SJCRH30 (cell line): ENCODE data around the gene ICOS. TPM values are rescaled to one million over a fixed set of nuclear protein-coding genes. Genes with fewer than 3 reads are reported as not detected.
"Not testable (repeated sequence)": the region's sequence is repeated elsewhere in the genome, so short reads cannot be mapped to it uniquely, and the experiment has no call there.

Experiments used
- DNase-seq, 2 experiments: peaks; one replicate each; pipeline ENCODE4 v3.0.0-alpha.2; 2015 to 2020
- H3K27ac ChIP-seq: fragments of 250-450 bp; sonication (Bioruptor Pico); 2 replicates; pipeline ENCODE4 v1.5.1; 2020; ENCODE audit warnings: mild to moderate bottlenecking, moderate library complexity
- H3K27me3 ChIP-seq: fragments of 250-450 bp; sonication (Bioruptor Pico); 2 replicates; pipeline ENCODE4 v1.5.1; 2020; ENCODE audit warnings: mild to moderate bottlenecking, moderate library complexity
- H3K36me3 ChIP-seq: fragments of 250-450 bp; sonication (Bioruptor Pico); 2 replicates; pipeline ENCODE4 v1.5.1; 2020; ENCODE audit warnings: mild to moderate bottlenecking, moderate library complexity
- H3K4me1 ChIP-seq: fragments of 250-450 bp; sonication (Bioruptor Pico); 2 replicates; pipeline ENCODE4 v1.5.1; 2020; ENCODE audit warnings: mild to moderate bottlenecking, moderate library complexity
- H3K4me3 ChIP-seq: fragments of 250-450 bp; sonication (Bioruptor Pico); 2 replicates; pipeline ENCODE4 v1.5.1; 2020; ENCODE audit warnings: mild to moderate bottlenecking, moderate library complexity
- H3K9me3 ChIP-seq: fragments of 250-450 bp; sonication (Bioruptor Pico); replicated peaks from 2 replicates; pipeline ENCODE4 v1.5.1; 2020; ENCODE audit warnings: mild to moderate bottlenecking, moderate library complexity
- total RNA-seq: library from RNA; depleted of rRNA; stranded (reverse); fragments of >200 nt; shearing (Covaris generic); gene quantifications from 2 replicates; pipeline ENCODE4 v1.2.3, GENCODE V29; 2014

Gene ICOS
- total RNA-seq, 1 experiment from 2014 or later: not detected

- no peak for DNase-seq
- H3K9me3 ChIP-seq: no peaks in the 10 kb centered on the region
- H3K27ac ChIP-seq: no peak overlapping the region; the same call in 1 of the 2 replicates
- H3K4me1 ChIP-seq: peaks cover 2% of the 10 kb centered on the region; the same call in 1 of the 2 replicates
- H3K4me3 ChIP-seq: no peak overlapping the region
- H3K27me3 ChIP-seq: no peaks in the 10 kb centered on the region
- no peaks in the 10 kb centered on the region for H3K36me3 ChIP-seq
These were observed 27.8 kb upstream of the ICOS start for GRCh38 chr2:203908797-203909185.

- peak overlapping the region; percentile 41 for H3K4me3 ChIP-seq
- DNase-seq: peak; percentile 33 to 77
- no peaks in the 10 kb centered on the region for H3K27me3 ChIP-seq
- H3K4me1 ChIP-seq: peaks cover 2% of the 10 kb centered on the region; the same call in 1 of the 2 replicates
- no peaks in the 10 kb centered on the region for H3K9me3 ChIP-seq
- H3K27ac ChIP-seq: peak overlapping the region; percentile 19; the same call in 1 of the 2 replicates
- H3K36me3 ChIP-seq: no peaks in the 10 kb centered on the region
These were observed 27.1 kb upstream of the ICOS start for GRCh38 chr2:203909261-203909967.

DNA sequence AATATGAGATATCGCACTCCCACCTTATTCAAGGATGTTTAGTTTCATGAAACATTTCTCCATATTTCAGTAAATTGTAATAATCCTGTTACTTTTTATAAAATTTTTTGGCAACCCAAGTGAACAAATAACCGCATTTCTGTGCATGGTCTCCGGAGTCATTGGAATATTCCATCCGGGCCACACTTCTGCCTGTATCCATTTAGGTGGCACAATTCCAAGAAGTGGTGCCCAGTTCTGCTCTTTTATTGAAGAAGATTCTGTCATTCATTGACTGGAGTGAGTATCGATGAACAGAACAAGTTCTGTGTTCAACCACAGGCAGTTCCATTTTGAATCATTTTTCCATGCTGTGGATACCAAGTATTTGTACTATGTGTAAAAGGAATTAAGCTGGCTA, 26.6 kb upstream of the ICOS start:
- no peak overlapping the region; the same call in 1 of the 2 replicates for H3K27ac ChIP-seq
- H3K27me3 ChIP-seq: no peaks in the 10 kb centered on the region
- H3K4me3 ChIP-seq: peak overlapping the region; percentile 41
- DNase-seq: peak in 1 of 2 experiments; percentile 11
- peaks cover 2% of the 10 kb centered on the region; the same call in 1 of the 2 replicates for H3K4me1 ChIP-seq
- no peaks in the 10 kb centered on the region for H3K36me3 ChIP-seq
- H3K9me3 ChIP-seq: no peaks in the 10 kb centered on the region

- no peaks in the 10 kb centered on the region for H3K9me3 ChIP-seq
- H3K4me3 ChIP-seq: peak overlapping the region; percentile 4; the same call in 1 of the 2 replicates
- no peaks in the 10 kb centered on the region for H3K36me3 ChIP-seq
- H3K27me3 ChIP-seq: no peaks in the 10 kb centered on the region; the same call in 1 of the 2 replicates
- peak; percentile 39 to 65 for DNase-seq
- H3K4me1 ChIP-seq: peaks cover 2% of the 10 kb centered on the region; the same call in 1 of the 2 replicates
- no peak overlapping the region for H3K27ac ChIP-seq
These were observed 22.6 kb upstream of the ICOS start for GRCh38 chr2:203913947-203914346.

- Histone ChIP-seq H3K9me3 (no peaks in the 10 kb centered on the region), H3K27ac (no peak overlapping the region), H3K27me3 (no peaks in the 10 kb centered on the region; the same call in 1 of the 2 replicates), H3K4me1 (no peaks in the 10 kb centered on the region), H3K4me3 (no peak overlapping the region), H3K36me3 (no peaks in the 10 kb centered on the region)
- DNase-seq: peak in 1 of 2 experiments; percentile 17
These were observed 21.9 kb upstream of the ICOS start for GRCh38 chr2:203914546-203915182.

- H3K27me3 ChIP-seq: no peaks in the 10 kb centered on the region; the same call in 1 of the 2 replicates
- no peaks in the 10 kb centered on the region for H3K36me3 ChIP-seq
- H3K9me3 ChIP-seq: no peaks in the 10 kb centered on the region
- no peak overlapping the region for H3K27ac ChIP-seq
- no peak overlapping the region for H3K4me3 ChIP-seq
- H3K4me1 ChIP-seq: no peaks in the 10 kb centered on the region
- DNase-seq: no peak
These were observed 21.3 kb upstream of the ICOS start for GRCh38 chr2:203915256-203915655.

GRCh38 chr2:203916756-203917155, 19.8 kb upstream of the ICOS start:
- no peaks in the 10 kb centered on the region for H3K36me3 ChIP-seq
- no peak overlapping the region for H3K4me3 ChIP-seq
- H3K9me3 ChIP-seq: no peaks in the 10 kb centered on the region

DNA sequence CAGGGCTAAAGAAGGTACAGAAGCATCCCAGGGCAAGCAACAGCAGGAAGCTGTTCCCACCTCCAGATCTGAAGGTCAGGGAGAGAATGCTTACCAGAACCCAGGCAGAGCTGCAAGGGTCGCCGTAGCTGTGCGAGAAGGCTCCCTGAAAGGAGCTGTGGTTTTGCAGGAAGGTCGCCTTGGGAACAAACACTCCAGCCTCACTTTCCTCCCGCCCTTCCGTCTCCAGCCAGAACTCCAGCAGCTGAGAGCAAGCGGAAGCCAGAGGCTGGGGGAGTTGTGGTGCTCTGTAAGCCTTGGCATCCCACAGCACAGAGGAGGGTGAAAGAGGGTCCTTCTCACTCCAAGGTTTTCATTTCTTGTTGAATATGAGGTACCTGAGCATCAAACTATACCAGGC, 18.3 kb upstream of the ICOS start:
- no peak for DNase-seq
- Histone ChIP-seq H3K36me3 (no peaks in the 10 kb centered on the region), H3K9me3 (no peaks in the 10 kb centered on the region), H3K4me3 (no peak overlapping the region), H3K4me1 (no peaks in the 10 kb centered on the region), H3K27ac (no peak overlapping the region), H3K27me3 (no peaks in the 10 kb centered on the region; the same call in none of the 2 replicates)

More at GRCh38 chr2:203916756-203917155, 19.8 kb upstream of the ICOS start:
- Histone ChIP-seq H3K4me1 (no peaks in the 10 kb centered on the region), H3K27ac (no peak overlapping the region), H3K27me3 (no peaks in the 10 kb centered on the region; the same call in 1 of the 2 replicates)
- no peak for DNase-seq

- H3K27ac ChIP-seq: no peak overlapping the region
- no peaks in the 10 kb centered on the region for H3K4me1 ChIP-seq
- no peaks in the 10 kb centered on the region; the same call in none of the 2 replicates for H3K27me3 ChIP-seq
- H3K9me3 ChIP-seq: no peaks in the 10 kb centered on the region
- no peaks in the 10 kb centered on the region for H3K36me3 ChIP-seq
- H3K4me3 ChIP-seq: no peak overlapping the region
- DNase-seq: no peak
These were observed 17.7 kb upstream of the ICOS start for GRCh38 chr2:203918839-203919238.

- no peak for DNase-seq
- Histone ChIP-seq H3K4me1 (no peaks in the 10 kb centered on the region), H3K9me3 (no peaks in the 10 kb centered on the region), H3K36me3 (no peaks in the 10 kb centered on the region), H3K4me3 (no peak overlapping the region), H3K27ac (no peak overlapping the region), H3K27me3 (no peaks in the 10 kb centered on the region; the same call in 1 of the 2 replicates)
These were observed 10.9 kb upstream of the ICOS start for GRCh38 chr2:203925512-203926158.

GRCh38 chr2:203928849-203929248, 7.7 kb upstream of the ICOS start:
- no peaks in the 10 kb centered on the region for H3K27me3 ChIP-seq
- H3K36me3 ChIP-seq: no peaks in the 10 kb centered on the region
- DNase-seq: no peak
- no peak overlapping the region for H3K4me3 ChIP-seq
- no peaks in the 10 kb centered on the region; the same call in 1 of the 2 replicates for H3K9me3 ChIP-seq
- no peaks in the 10 kb centered on the region for H3K4me1 ChIP-seq
- no peak overlapping the region for H3K27ac ChIP-seq

- not testable (repeated sequence) for H3K36me3 ChIP-seq, H3K9me3 ChIP-seq
These were observed 5.3 kb upstream of the ICOS start for GRCh38 chr2:203931262-203931661.

GRCh38 chr2:203934041-203934492, 2.5 kb upstream of the ICOS start:
- Histone ChIP-seq H3K4me1 (no peaks in the 10 kb centered on the region), H3K4me3 (no peak overlapping the region), H3K9me3 (no peaks in the 10 kb centered on the region; the same call in 1 of the 2 replicates), H3K36me3 (no peaks in the 10 kb centered on the region), H3K27me3 (no peaks in the 10 kb centered on the region), H3K27ac (no peak overlapping the region)
- DNase-seq: no peak

More at GRCh38 chr2:203931262-203931661, 5.3 kb upstream of the ICOS start:
- not testable (repeated sequence) for H3K27me3 ChIP-seq, H3K4me1 ChIP-seq, DNase-seq, H3K4me3 ChIP-seq, H3K27ac ChIP-seq

- Histone ChIP-seq H3K9me3 (no peaks in the 10 kb centered on the region; the same call in 1 of the 2 replicates), H3K4me3 (no peak overlapping the region), H3K36me3 (no peaks in the 10 kb centered on the region), H3K27ac (no peak overlapping the region), H3K27me3 (no peaks in the 10 kb centered on the region), H3K4me1 (no peaks in the 10 kb centered on the region)
- DNase-seq: no peak
These were observed 1.7 kb upstream of the ICOS start for GRCh38 chr2:203934711-203935438.
